ENCODE results near the gene SLC5A4.

GRCh38 chr22:32206774-32207758 lies 48.1 kb downstream of the SLC5A4 start:
- peak; percentile 75 for TF ChIP-seq CTCF (conservative IDR thresholded peaks at IDR 0.05)
- no peak for TF ChIP-seq EZH2 (IDR thresholded peaks at IDR 0.05; ENCODE audit: low read depth)
